HepG2 (cell line): ENCODE results near the gene BRMS1. TPM values are rescaled to one million over a fixed set of nuclear protein-coding genes. Genes with fewer than 3 reads are reported as not detected.

Source experiments
- ARHGAP35 ChIP-seq: sonication (generic); formaldehyde crosslinking; IDR thresholded peaks from 2 replicates; pipeline ENCODE4 v1.9.0; 2022; ENCODE audit warnings: mild to moderate bottlenecking, inconsistent platforms, moderate library complexity, missing genetic modification reagents, borderline replicate concordance
- ARNTL ChIP-seq: sonication (generic); formaldehyde crosslinking; IDR thresholded peaks from 2 replicates; pipeline ENCODE4 v1.4.0; 2020; ENCODE audit warnings: mild to moderate bottlenecking, missing genetic modification reagents
- CBX1 ChIP-seq: IDR thresholded peaks from one replicate; pipeline ENCODE4 v1.6.1; 2016; ENCODE audit warnings: antibody characterized with exemption, low read depth
- CENPT ChIP-seq: sonication (generic); formaldehyde crosslinking; IDR thresholded peaks from 2 replicates; pipeline ENCODE4 v1.8.0; 2022; ENCODE audit warnings: low read depth, mild to moderate bottlenecking, moderate library complexity, missing genetic modification reagents
- EEA1 ChIP-seq: sonication (generic); formaldehyde crosslinking; IDR thresholded peaks from 2 replicates; pipeline ENCODE4 v1.5.1; 2020; ENCODE audit warnings: mild to moderate bottlenecking, missing genetic modification reagents, borderline replicate concordance
- ESRRA ChIP-seq: sonication (generic); formaldehyde crosslinking; IDR thresholded peaks from 2 replicates; pipeline ENCODE4 v1.5.1; 2020; ENCODE audit warnings: mild to moderate bottlenecking, low read depth, missing genetic modification reagents
- FOXJ3 ChIP-seq: sonication (generic); formaldehyde crosslinking; IDR thresholded peaks from 2 replicates; pipeline ENCODE4 v1.4.0; 2020; ENCODE audit warnings: missing genetic modification reagents, mild to moderate bottlenecking, borderline replicate concordance
- HNRNPK ChIP-seq: fragments of 200-400 bp; formaldehyde crosslinking; IDR thresholded peaks from 2 replicates; pipeline ENCODE4 v1.6.1; 2018; ENCODE audit warnings: low read length, low read depth, moderate library complexity, mild to moderate bottlenecking; ENCODE audit not compliant: poor library complexity, severe bottlenecking
- KLF11 ChIP-seq: IDR thresholded peaks from 2 replicates; pipeline ENCODE4 v1.6.1; 2016; ENCODE audit warnings: missing compliant biosample characterization
- NFKBIZ ChIP-seq: IDR thresholded peaks from 2 replicates; pipeline ENCODE4 v1.6.1; 2018; ENCODE audit warnings: missing genetic modification reagents, missing compliant biosample characterization
- PLRG1 ChIP-seq: fragments of 450-650 bp; conservative IDR thresholded peaks from 2 replicates; pipeline ENCODE4 v1.6.1; 2016
- ZFP36 ChIP-seq: fragments of 150-350 bp; IDR thresholded peaks from 2 replicates; pipeline ENCODE4 v1.6.1; 2018; ENCODE audit warnings: borderline replicate concordance, low read length, low read depth; ENCODE audit not compliant: partially characterized antibody
- ZFP36L1 ChIP-seq: sonication (generic); formaldehyde crosslinking; IDR thresholded peaks from 2 replicates; pipeline ENCODE4 v1.8.0; 2022; ENCODE audit warnings: mild to moderate bottlenecking, missing genetic modification reagents, moderate library complexity
- ZFY ChIP-seq: sonication (generic); formaldehyde crosslinking; IDR thresholded peaks from 2 replicates; pipeline ENCODE4 v1.4.0; 2020; ENCODE audit warnings: missing genetic modification reagents
- ZNF121 ChIP-seq: sonication (generic); formaldehyde crosslinking; IDR thresholded peaks from 2 replicates; pipeline ENCODE4 v1.5.0; 2020; ENCODE audit warnings: mild to moderate bottlenecking, missing genetic modification reagents
- ZNF616 ChIP-seq: sonication (generic); formaldehyde crosslinking; IDR thresholded peaks from 2 replicates; pipeline ENCODE4 v1.5.0; 2020; ENCODE audit warnings: low read depth, mild to moderate bottlenecking, missing genetic modification reagents
- ZNF768 ChIP-seq: sonication (generic); formaldehyde crosslinking; IDR thresholded peaks from 2 replicates; pipeline ENCODE4 v1.4.0; 2020; ENCODE audit warnings: missing genetic modification reagents
- polyA plus RNA-seq, 8 experiments: library from polyadenylated mRNA; depleted of rRNA in 3 of 8; stranded (reverse) in 7 of 8; unstranded in 1 of 8; fragments of >200 nt; fragmentation: Illumina TruSeq in 4 of 8; extraction: Trizol in 4 of 8; gene quantifications; 2 replicates each; pipeline versions ENCODE4 v1.2.1 to v1.2.3, GENCODE V29; 2011 to 2016; ENCODE audit warnings: low read depth in 4 of 8, missing spikeins in 1 of 8, mixed read lengths in 1 of 8; ENCODE audit not compliant: insufficient read depth in 1 of 8
- total RNA-seq, 5 experiments: library from RNA; depleted of rRNA; stranded (reverse); fragments of >200 nt; fragmentation: Illumina TruSeq; extraction: Trizol; gene quantifications; 2 replicates each; pipeline ENCODE4 v1.2.3, GENCODE V29; 2016; ENCODE audit warnings: low read depth in 1 of 5
- TF ChIP-seq, protein P1 (sequence below): sonication (generic); formaldehyde crosslinking; IDR thresholded peaks from 2 replicates; pipeline ENCODE4 v1.5.0; 2020; ENCODE audit warnings: missing genetic modification reagents
- TF ChIP-seq, protein P2 (sequence below): sonication (generic); formaldehyde crosslinking; IDR thresholded peaks from 2 replicates; pipeline ENCODE4 v1.5.1; 2020; ENCODE audit warnings: mild to moderate bottlenecking, missing genetic modification reagents
- TF ChIP-seq, protein P3 (sequence below): sonication (generic); formaldehyde crosslinking; IDR thresholded peaks from 2 replicates; pipeline ENCODE4 v1.8.1; 2023; ENCODE audit warnings: missing genetic modification reagents, inconsistent platforms, borderline replicate concordance
- TF ChIP-seq, protein P4 (sequence below): IDR thresholded peaks from 2 replicates; pipeline ENCODE4 v1.6.1; 2016; ENCODE audit warnings: low read depth, control low read depth
- TF ChIP-seq, protein P5 (sequence below): sonication (generic); formaldehyde crosslinking; conservative IDR thresholded peaks from 2 replicates; pipeline ENCODE4 v1.8.0; 2022; ENCODE audit warnings: missing genetic modification reagents

BRMS1 gene
- total and polyA plus RNA-seq, 2 of the 13 experiments (the other 11 are each of a cell fraction or from before 2014, with no cell fraction given) = 15.8 to 55.7 TPM

DNA sequence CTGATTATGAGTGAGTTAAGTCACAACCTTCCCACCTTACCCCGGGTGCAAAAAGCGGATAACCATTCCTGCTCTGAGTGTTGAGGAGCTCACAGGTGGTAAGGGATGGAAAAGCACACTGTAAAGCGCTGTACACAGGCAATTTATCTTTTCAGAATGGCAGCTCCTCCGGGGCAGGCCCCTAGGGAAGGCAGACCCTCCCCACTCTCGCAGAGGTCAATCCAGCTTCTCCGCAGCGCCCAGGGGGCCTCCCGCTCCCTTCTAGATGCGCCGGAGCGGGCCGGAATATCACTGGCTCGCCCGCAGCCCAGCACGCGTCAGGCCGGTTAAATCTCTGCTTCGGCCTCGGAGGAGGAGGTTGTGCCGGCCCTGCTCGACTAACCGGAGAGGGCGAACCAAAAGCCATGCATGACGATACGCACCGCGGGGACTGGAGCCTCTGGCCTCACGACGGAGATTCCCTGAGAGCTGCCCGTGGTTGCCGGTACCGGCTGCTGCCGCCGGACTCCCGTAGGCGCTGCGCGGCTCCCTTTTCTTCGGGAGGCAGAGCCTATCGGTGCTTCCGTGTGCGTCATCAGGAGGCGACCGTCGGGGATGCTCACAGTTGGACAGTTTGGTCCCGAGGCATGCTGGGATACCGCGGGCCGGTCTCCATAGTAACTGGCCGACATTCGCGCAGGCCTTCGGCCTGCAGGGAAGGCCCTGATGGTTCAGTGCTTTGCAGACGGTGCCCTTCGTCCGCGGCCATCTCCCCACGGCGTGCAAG is at the start of gene BRMS1 (continued):
- no peak for TF ChIP-seq ZNF121 (CRISPR knock-in tag)
- no peak for TF ChIP-seq ZFP36L1 (CRISPR knock-in tag)
- no peak for TF ChIP-seq FOXJ3 (CRISPR knock-in tag)
- TF ChIP-seq, protein P1, sequence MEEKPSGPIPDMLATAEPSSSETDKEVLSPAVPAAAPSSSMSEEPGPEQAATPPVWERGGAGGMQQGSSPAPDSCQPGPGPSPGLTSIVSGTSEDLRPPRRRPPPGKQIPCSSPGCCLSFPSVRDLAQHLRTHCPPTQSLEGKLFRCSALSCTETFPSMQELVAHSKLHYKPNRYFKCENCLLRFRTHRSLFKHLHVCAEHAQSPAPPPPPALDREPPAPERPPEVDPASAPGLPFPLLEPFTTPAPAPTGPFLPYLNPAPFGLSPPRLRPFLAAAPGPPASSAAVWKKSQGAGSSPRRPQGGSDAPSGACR (CRISPR knock-in tag) = no peak
- TF ChIP-seq CBX1 = peak; percentile 68
- TF ChIP-seq, protein P2, sequence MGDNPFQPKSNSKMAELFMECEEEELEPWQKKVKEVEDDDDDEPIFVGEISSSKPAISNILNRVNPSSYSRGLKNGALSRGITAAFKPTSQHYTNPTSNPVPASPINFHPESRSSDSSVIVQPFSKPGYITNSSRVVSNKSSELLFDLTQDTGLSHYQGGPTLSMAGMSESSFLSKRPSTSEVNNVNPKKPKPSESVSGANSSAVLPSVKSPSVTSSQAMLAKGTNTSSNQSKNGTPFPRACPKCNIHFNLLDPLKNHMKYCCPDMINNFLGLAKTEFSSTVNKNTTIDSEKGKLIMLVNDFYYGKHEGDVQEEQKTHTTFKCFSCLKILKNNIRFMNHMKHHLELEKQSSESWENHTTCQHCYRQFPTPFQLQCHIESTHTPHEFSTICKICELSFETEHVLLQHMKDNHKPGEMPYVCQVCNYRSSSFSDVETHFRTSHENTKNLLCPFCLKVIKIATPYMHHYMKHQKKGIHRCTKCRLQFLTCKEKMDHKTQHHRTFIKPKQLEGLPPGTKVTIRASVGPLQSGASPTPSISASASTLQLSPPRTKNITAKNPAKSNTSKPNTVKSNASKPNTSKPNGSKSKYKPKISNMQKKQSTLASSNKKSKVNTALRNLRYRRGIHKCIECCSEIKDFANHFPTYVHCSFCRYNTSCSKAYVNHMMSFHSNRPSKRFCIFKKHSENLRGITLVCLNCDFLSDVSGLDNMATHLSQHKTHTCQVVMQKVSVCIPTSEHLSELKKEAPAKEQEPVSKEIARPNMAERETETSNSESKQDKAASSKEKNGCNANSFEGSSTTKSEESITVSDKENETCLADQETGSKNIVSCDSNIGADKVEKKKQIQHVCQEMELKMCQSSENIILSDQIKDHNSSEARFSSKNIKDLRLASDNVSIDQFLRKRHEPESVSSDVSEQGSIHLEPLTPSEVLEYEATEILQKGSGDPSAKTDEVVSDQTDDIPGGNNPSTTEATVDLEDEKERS (CRISPR knock-in tag) = no peak
- TF ChIP-seq, protein P3, sequence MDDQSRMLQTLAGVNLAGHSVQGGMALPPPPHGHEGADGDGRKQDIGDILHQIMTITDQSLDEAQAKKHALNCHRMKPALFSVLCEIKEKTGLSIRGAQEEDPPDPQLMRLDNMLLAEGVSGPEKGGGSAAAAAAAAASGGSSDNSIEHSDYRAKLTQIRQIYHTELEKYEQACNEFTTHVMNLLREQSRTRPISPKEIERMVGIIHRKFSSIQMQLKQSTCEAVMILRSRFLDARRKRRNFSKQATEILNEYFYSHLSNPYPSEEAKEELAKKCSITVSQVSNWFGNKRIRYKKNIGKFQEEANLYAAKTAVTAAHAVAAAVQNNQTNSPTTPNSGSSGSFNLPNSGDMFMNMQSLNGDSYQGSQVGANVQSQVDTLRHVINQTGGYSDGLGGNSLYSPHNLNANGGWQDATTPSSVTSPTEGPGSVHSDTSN (CRISPR knock-in tag) = no peak
- TF ChIP-seq, protein P4, sequence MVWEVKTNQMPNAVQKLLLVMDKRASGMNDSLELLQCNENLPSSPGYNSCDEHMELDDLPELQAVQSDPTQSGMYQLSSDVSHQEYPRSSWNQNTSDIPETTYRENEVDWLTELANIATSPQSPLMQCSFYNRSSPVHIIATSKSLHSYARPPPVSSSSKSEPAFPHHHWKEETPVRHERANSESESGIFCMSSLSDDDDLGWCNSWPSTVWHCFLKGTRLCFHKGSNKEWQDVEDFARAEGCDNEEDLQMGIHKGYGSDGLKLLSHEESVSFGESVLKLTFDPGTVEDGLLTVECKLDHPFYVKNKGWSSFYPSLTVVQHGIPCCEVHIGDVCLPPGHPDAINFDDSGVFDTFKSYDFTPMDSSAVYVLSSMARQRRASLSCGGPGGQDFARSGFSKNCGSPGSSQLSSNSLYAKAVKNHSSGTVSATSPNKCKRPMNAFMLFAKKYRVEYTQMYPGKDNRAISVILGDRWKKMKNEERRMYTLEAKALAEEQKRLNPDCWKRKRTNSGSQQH = peak; percentile 94
- TF ChIP-seq PLRG1 = no peak
- peak; percentile 84; the same call in 1 of the 2 replicates for TF ChIP-seq ZNF616
- no peak for TF ChIP-seq KLF11 (CRISPR knock-in tag)
- no peak for TF ChIP-seq EEA1 (CRISPR knock-in tag)
- no peak for TF ChIP-seq HNRNPK
- TF ChIP-seq ARNTL = 0 out of 2 replicates have a peak, but pooled peaks have one; percentile 37
- peak; percentile 95 for TF ChIP-seq ZFY (CRISPR knock-in tag)
- TF ChIP-seq, protein P5, sequence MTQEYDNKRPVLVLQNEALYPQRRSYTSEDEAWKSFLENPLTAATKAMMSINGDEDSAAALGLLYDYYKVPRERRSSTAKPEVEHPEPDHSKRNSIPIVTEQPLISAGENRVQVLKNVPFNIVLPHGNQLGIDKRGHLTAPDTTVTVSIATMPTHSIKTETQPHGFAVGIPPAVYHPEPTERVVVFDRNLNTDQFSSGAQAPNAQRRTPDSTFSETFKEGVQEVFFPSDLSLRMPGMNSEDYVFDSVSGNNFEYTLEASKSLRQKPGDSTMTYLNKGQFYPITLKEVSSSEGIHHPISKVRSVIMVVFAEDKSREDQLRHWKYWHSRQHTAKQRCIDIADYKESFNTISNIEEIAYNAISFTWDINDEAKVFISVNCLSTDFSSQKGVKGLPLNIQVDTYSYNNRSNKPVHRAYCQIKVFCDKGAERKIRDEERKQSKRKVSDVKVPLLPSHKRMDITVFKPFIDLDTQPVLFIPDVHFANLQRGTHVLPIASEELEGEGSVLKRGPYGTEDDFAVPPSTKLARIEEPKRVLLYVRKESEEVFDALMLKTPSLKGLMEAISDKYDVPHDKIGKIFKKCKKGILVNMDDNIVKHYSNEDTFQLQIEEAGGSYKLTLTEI (CRISPR knock-in tag) = no peak
- TF ChIP-seq ZFP36 = no peak
- TF ChIP-seq ARHGAP35 (CRISPR knock-in tag) = no peak; the same call in 1 of the 2 replicates
- no peak for TF ChIP-seq ZNF768 (CRISPR knock-in tag)
- peak; percentile 52; the same call in 1 of the 2 replicates for TF ChIP-seq ESRRA (CRISPR knock-in tag)
- TF ChIP-seq CENPT = no peak
- TF ChIP-seq NFKBIZ = no peak
